Measurements from ENCODE around the gene NRG3.

GRCh38 chr10:82464191-82464818 lies 589.3 kb downstream of the NRG3 start:
- TF ChIP-seq CTCF (IDR thresholded peaks at IDR 0.05) = no peak
- no peak for TF ChIP-seq POLR2A (IDR thresholded peaks at IDR 0.05)
